ENCODE data around the gene ZNF611.
"Not testable (repeated sequence)": the region's sequence is repeated elsewhere in the genome, so short reads cannot be mapped to it uniquely, and the experiment has no call there.

The ZNF611 gene

GRCh38 chr19:52734893-52735661 is at the start of gene ZNF611:
Gene ZNF611 (minus strand): TSS chr19:52735044. CDS start chr19:52715894, 19,150 bp downstream.
- DNase-seq: peak; percentile 26

- DNase-seq: not testable (repeated sequence)
These were observed 48.0 kb upstream of the ZNF611 start for GRCh38 chr19:52782864-52783263.

GRCh38 chr19:52778811-52779210 is 44.0 kb upstream of the ZNF611 start:
- DNase-seq: no peak

- not testable (repeated sequence) for DNase-seq
These were observed 21.6 kb upstream of the ZNF611 start for GRCh38 chr19:52756447-52756846.

GRCh38 chr19:52749780-52750179 is 14.9 kb upstream of the ZNF611 start:
- no peak for DNase-seq

- no peak for DNase-seq
These were observed 13.6 kb upstream of the ZNF611 start for GRCh38 chr19:52748336-52748950.

GRCh38 chr19:52745919-52746318 is 11.1 kb upstream of the ZNF611 start:
- not testable (repeated sequence) for DNase-seq

- DNase-seq: no peak
These were observed 8.2 kb upstream of the ZNF611 start for GRCh38 chr19:52743091-52743490.

GRCh38 chr19:52742516-52742915 is 7.7 kb upstream of the ZNF611 start:
- DNase-seq: no peak

GRCh38 chr19:52741951-52742485 is 7.2 kb upstream of the ZNF611 start:
- DNase-seq: no peak

GRCh38 chr19:52741371-52741770 is 6.5 kb upstream of the ZNF611 start:
- not testable (repeated sequence) for DNase-seq

- DNase-seq: no peak
These were observed 4.7 kb upstream of the ZNF611 start for GRCh38 chr19:52739576-52739975.

- no peak for DNase-seq
These were observed 890 bp upstream of the ZNF611 start for GRCh38 chr19:52735734-52736133.

- no peak for DNase-seq
These were observed 432 bp downstream of the ZNF611 start for GRCh38 chr19:52734331-52734892.

- DNase-seq: not testable (repeated sequence)
These were observed 8.8 kb downstream of the ZNF611 start for GRCh38 chr19:52726051-52726450.

GRCh38 chr19:52725528-52725961 is 9.3 kb downstream of the ZNF611 start:
- no peak for DNase-seq

GRCh38 chr19:52724701-52725514 is 9.9 kb downstream of the ZNF611 start:
- DNase-seq: no peak

- not testable (repeated sequence) for DNase-seq
These were observed 10.8 kb downstream of the ZNF611 start for GRCh38 chr19:52723907-52724598.

GRCh38 chr19:52722062-52723003 is 12.5 kb downstream of the ZNF611 start:
- no peak for DNase-seq

- DNase-seq: not testable (repeated sequence)
These were observed 14.3 kb downstream of the ZNF611 start for GRCh38 chr19:52720541-52720940.

GRCh38 chr19:52716522-52716921 is 18.3 kb downstream of the ZNF611 start:
- no peak for DNase-seq
